D721Med (cell line): ENCODE results near the gene ROR1.

Experiments used
- DNase-seq: peaks from one replicate; pipeline ENCODE4 v3.0.0; 2011; ENCODE audit warnings: low spot score; ENCODE audit not compliant: insufficient read length
- FAIRE-seq: peaks from 2 replicates; lab custom pipeline; 2011; peaks lifted over from hg19 to GRCh38; lab: Jason Lieb, UNC
- TF ChIP-seq, protein P1 (sequence below): IDR thresholded peaks from 2 replicates; pipeline ENCODE4 v1.5.1; 2012; ENCODE audit warnings: mild to moderate bottlenecking, control low read depth; ENCODE audit not compliant: insufficient read depth; ENCODE audit errors: missing control alignments

ROR1 gene

DNA sequence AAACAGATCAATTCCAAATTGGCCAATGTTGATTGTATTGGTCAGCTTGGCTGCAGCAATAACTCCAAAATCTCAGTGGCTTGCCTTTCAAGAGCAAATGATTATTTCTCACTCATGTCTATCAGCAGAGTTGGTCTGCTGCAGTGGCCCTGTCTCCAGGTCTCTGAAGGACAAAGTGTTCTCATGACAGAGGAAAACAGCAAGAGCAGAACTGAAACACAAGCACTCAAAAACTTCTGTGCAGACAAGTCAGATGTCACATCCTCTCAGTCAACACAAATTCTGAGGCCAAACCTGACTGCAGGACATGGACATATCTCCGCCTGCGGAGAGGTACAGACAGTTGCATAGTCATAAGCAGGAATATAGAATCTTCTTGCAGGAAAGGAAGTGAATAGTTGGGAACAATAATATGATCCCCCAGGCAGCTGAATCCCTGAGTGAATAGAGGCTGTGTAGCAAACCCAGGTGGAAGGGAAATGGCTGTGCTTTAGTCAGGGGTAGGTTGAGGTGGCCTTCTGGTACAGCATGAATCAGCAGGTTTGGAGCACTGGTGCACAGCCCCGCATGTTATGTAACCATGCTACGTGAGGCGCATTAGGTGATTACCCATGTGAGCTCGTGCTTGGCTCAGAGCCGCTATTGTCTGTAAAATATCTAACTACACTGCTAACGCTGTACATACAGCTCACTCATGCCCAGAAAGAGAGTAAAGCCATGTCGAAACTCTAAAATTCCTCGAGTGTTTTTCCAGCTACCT lies 412.5 kb downstream of the ROR1 start:
- FAIRE-seq (no peak), DNase-seq (no peak)
- TF ChIP-seq, protein P1, sequence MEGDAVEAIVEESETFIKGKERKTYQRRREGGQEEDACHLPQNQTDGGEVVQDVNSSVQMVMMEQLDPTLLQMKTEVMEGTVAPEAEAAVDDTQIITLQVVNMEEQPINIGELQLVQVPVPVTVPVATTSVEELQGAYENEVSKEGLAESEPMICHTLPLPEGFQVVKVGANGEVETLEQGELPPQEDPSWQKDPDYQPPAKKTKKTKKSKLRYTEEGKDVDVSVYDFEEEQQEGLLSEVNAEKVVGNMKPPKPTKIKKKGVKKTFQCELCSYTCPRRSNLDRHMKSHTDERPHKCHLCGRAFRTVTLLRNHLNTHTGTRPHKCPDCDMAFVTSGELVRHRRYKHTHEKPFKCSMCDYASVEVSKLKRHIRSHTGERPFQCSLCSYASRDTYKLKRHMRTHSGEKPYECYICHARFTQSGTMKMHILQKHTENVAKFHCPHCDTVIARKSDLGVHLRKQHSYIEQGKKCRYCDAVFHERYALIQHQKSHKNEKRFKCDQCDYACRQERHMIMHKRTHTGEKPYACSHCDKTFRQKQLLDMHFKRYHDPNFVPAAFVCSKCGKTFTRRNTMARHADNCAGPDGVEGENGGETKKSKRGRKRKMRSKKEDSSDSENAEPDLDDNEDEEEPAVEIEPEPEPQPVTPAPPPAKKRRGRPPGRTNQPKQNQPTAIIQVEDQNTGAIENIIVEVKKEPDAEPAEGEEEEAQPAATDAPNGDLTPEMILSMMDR: no peak

DNA sequence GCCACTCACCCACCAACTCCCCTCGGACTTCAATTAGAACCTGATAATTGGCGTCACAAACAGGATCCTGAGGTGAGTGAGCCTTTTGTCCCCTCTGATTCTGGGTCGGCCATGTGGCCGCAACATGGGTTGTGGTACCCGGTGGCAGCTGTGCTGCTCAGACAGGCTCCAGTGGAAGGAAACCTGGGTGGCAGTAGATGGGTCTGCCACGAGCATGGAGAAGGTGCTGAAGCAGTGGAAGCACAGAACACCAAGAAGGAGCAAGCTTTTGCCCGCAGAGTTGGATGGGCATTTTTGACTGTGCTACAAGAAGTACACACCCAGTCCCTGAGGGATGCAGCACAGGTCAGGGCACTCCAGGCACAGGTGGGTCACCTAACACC lies 413.1 kb downstream of the ROR1 start:
- DNase-seq (no peak), FAIRE-seq (no peak)
- TF ChIP-seq, protein P1: no peak

DNA sequence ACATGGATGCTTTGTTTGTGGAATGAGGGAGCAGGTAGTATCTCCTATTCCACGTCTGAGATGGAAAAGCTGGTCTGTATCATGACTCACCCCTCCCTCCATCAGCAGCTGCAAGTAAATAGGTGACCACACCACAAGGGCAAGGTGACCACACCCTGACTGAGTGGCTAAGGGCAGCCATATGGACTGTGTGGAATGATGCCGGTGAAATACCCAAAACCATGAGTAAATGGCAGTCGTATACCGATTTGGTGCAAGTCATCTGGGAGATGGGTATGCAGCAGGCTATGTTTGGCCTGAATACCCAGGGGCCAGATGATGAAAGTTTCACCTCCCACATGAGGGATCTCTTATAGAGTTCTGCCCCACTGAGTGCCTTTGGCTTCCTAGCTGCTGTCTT lies 413.8 kb downstream of the ROR1 start:
- TF ChIP-seq, protein P1: no peak
- no peak for FAIRE-seq
- no peak for DNase-seq

DNA sequence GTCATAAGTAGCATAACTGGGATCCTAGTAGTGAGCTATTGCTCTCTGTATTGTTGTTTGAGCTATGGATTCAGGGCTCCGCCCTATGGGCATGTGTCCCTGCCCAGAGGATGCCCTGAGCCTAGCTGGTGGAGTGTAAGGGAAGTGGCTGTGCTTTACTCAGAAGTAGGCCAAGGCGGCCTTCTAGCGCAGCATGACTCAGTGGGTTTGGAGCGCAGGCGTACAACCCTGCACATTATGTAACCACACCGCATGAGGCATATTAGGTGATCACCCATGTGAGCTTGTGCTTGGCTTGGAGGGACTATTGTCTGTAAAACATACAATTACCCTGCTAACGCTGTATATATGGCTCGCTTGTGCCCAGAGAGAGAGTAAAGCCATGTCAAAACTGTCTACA lies 418.5 kb downstream of the ROR1 start:
- DNase-seq (no peak), FAIRE-seq (no peak)
- TF ChIP-seq, protein P1: no peak

DNA sequence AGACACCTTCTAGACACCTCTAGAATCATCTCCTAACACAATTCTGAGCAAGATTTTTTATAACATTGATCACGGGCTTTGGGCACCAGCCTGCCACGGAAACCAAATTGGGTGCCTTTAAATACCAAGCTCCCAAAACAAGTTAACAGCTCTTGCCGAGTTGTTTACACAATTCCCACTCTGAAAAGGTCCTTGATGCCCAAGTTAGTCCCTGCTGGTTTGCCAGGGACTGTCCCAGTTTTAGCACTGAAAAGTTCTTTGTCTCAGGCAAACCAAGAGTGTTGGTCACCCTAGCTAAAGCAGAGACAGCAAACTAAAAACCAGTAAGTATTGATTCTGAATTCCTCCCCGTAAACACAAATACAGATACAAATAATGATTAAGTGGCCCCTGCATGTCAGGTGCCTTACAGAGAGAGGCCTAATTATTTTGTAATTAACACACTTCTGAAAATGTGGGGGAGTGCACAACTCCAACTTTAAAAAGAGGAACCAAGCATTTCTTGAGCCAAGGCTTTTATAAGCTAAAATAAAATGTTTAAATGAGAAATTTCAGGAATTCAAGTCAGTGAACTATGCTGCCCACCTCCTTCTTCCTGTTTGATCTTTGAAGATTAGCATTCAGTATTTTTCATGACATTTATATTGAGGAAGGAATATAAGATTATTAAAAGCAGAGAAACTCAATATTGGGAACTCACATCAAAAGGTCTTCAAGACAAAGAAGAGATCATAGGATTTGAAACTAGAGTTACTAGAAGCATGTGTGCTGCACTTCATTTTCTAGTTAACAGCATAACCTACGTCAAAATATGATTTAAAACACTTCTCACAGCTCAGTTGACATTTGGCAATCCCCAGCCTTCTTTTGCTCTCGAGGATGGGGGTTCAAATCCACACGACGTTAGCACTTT lies 420.6 kb downstream of the ROR1 start:
- FAIRE-seq: no peak
- TF ChIP-seq, protein P1: no peak
- DNase-seq: no peak

DNA sequence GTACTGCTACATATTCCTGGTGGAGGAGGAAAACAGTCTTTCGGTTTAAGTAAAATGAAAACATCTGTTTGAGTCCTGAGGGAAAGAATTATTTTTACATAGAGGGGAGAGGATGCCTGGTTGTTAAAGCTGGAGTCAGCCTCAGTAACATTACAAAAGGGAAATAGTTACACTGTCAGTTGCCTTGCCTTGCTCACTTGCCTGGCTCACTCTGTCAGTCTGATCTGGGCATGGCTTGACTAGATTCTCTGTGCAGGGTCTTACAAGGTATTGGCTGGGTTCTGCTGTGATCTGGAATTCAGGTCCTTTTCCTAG lies 421.2 kb downstream of the ROR1 start:
- no peak for FAIRE-seq
- TF ChIP-seq, protein P1: no peak
- DNase-seq: no peak
